Measurements from ENCODE around the gene PDE8A. TPM values are rescaled to one million over a fixed set of nuclear protein-coding genes. Genes with fewer than 3 reads are reported as not detected.

Gene PDE8A
- polyA plus RNA-seq, 3 donors, result 34.5 to 40.6 (median 40.4) TPM

- no peak for DNase-seq (ENCODE audit: low read depth in 3 of 3, low spot score in 2 of 3)
These were observed 135.4 kb downstream of the PDE8A start for GRCh38 chr15:85116925-85117646.

- DNase-seq (ENCODE audit: low read depth in 3 of 3, low spot score in 2 of 3), result no peak
These were observed 136.5 kb downstream of the PDE8A start for GRCh38 chr15:85118173-85118572.

- DNase-seq (ENCODE audit: low read depth in 3 of 3, low spot score in 2 of 3), result no peak
These were observed 136.9 kb downstream of the PDE8A start for GRCh38 chr15:85118581-85118980.

GRCh38 chr15:85120351-85121113, 138.9 kb downstream of the PDE8A start:
- DNase-seq (ENCODE audit: low read depth in 3 of 3, low spot score in 2 of 3), result no peak

- no peak for DNase-seq (ENCODE audit: low read depth in 3 of 3, low spot score in 2 of 3)
These were observed 142.5 kb downstream of the PDE8A start for GRCh38 chr15:85124173-85124572.

- no peak for DNase-seq (ENCODE audit: low read depth in 3 of 3, low spot score in 2 of 3)
These were observed 143.5 kb downstream of the PDE8A start for GRCh38 chr15:85125056-85125661.

- DNase-seq (ENCODE audit: low read depth in 3 of 3, low spot score in 2 of 3), result no peak
These were observed 147.0 kb downstream of the PDE8A start for GRCh38 chr15:85128621-85129020.

GRCh38 chr15:85129881-85130280, 148.2 kb downstream of the PDE8A start:
- no peak for DNase-seq (ENCODE audit: low read depth in 3 of 3, low spot score in 2 of 3)

- no peak for DNase-seq (ENCODE audit: low read depth in 3 of 3, low spot score in 2 of 3)
These were observed 150.3 kb downstream of the PDE8A start for GRCh38 chr15:85131915-85132314.

GRCh38 chr15:85133709-85134108, 152.1 kb downstream of the PDE8A start:
- no peak for DNase-seq (ENCODE audit: low read depth in 3 of 3, low spot score in 2 of 3)

- DNase-seq (ENCODE audit: low read depth in 3 of 3, low spot score in 2 of 3), result no peak
These were observed 156.0 kb downstream of the PDE8A start for GRCh38 chr15:85137489-85138168.

GRCh38 chr15:85139391-85139790, 157.7 kb downstream of the PDE8A start:
- DNase-seq (ENCODE audit: low read depth in 3 of 3, low spot score in 2 of 3), result no peak

- DNase-seq (ENCODE audit: low read depth in 3 of 3, low spot score in 2 of 3), result no peak
These were observed 160.1 kb downstream of the PDE8A start for GRCh38 chr15:85141726-85142125.

GRCh38 chr15:85142312-85142711, 160.7 kb downstream of the PDE8A start:
- DNase-seq (ENCODE audit: low read depth in 3 of 3, low spot score in 2 of 3), result no peak

GRCh38 chr15:85149465-85150129, 167.9 kb downstream of the PDE8A start:
- DNase-seq (ENCODE audit: low read depth in 3 of 3, low spot score in 2 of 3), result no peak

- no peak for DNase-seq (ENCODE audit: low read depth in 3 of 3, low spot score in 2 of 3)
These were observed 168.4 kb downstream of the PDE8A start for GRCh38 chr15:85150130-85150480.

GRCh38 chr15:85151145-85151544, 169.5 kb downstream of the PDE8A start:
- DNase-seq (ENCODE audit: low read depth in 3 of 3, low spot score in 2 of 3), result no peak

- no peak for DNase-seq (ENCODE audit: low read depth in 3 of 3, low spot score in 2 of 3)
These were observed 170.2 kb downstream of the PDE8A start for GRCh38 chr15:85151861-85152260.

- no peak for DNase-seq (ENCODE audit: low read depth in 3 of 3, low spot score in 2 of 3)
These were observed 172.4 kb downstream of the PDE8A start for GRCh38 chr15:85154061-85154460.

- DNase-seq (ENCODE audit: low read depth in 3 of 3, low spot score in 2 of 3), result no peak
These were observed 173.7 kb downstream of the PDE8A start for GRCh38 chr15:85155360-85155759.

- no peak for DNase-seq (ENCODE audit: low read depth in 3 of 3, low spot score in 2 of 3)
These were observed 174.2 kb downstream of the PDE8A start for GRCh38 chr15:85155857-85156256.
